Measurements from ENCODE around the gene CLOCK. TPM values are rescaled to one million over a fixed set of nuclear protein-coding genes. Genes with fewer than 3 reads are reported as not detected.
A peak's percentile ranks its signal among the peaks of the same experiment; 100 is the strongest.

Gene CLOCK
- total and polyA plus RNA-seq, 10 of the 15 experiments (the other 5 are each of a cell fraction or from before 2014, with no cell fraction given), result 2.8 to 11.7 (median 10.4) TPM

GRCh38 chr4:55561889-55562288 lies 15.2 kb upstream of the CLOCK start (continued):
- TF ChIP-seq, protein P1, sequence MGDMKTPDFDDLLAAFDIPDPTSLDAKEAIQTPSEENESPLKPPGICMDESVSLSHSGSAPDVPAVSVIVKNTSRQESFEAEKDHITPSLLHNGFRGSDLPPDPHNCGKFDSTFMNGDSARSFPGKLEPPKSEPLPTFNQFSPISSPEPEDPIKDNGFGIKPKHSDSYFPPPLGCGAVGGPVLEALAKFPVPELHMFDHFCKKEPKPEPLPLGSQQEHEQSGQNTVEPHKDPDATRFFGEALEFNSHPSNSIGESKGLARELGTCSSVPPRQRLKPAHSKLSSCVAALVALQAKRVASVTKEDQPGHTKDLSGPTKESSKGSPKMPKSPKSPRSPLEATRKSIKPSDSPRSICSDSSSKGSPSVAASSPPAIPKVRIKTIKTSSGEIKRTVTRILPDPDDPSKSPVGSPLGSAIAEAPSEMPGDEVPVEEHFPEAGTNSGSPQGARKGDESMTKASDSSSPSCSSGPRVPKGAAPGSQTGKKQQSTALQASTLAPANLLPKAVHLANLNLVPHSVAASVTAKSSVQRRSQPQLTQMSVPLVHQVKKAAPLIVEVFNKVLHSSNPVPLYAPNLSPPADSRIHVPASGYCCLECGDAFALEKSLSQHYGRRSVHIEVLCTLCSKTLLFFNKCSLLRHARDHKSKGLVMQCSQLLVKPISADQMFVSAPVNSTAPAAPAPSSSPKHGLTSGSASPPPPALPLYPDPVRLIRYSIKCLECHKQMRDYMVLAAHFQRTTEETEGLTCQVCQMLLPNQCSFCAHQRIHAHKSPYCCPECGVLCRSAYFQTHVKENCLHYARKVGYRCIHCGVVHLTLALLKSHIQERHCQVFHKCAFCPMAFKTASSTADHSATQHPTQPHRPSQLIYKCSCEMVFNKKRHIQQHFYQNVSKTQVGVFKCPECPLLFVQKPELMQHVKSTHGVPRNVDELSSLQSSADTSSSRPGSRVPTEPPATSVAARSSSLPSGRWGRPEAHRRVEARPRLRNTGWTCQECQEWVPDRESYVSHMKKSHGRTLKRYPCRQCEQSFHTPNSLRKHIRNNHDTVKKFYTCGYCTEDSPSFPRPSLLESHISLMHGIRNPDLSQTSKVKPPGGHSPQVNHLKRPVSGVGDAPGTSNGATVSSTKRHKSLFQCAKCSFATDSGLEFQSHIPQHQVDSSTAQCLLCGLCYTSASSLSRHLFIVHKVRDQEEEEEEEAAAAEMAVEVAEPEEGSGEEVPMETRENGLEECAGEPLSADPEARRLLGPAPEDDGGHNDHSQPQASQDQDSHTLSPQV (IDR thresholded peaks at IDR 0.05), result no peak
- TF ChIP-seq MYC (IDR thresholded peaks at IDR 0.05; ENCODE audit: insufficient read depth, insufficient read length, insufficient replicate concordance, low read length, severe bottlenecking) (no peak), ZSCAN29 (IDR thresholded peaks at IDR 0.05) (no peak), SRF (IDR thresholded peaks at IDR 0.05; ENCODE audit: low read depth in 2 of 2, low read length in 2 of 2) (no peak), PAX5 (IDR thresholded peaks at IDR 0.05; ENCODE audit: borderline replicate concordance, low read depth, low read length) (no peak), EGR1 (IDR thresholded peaks at IDR 0.05; ENCODE audit: borderline replicate concordance in 1 of 2, low read depth in 2 of 2, low read length in 2 of 2) (no peak), TCF12 (IDR thresholded peaks at IDR 0.05; ENCODE audit: low read depth, low read length) (no peak), ESRRA (IDR thresholded peaks at IDR 0.05; ENCODE audit: low read length) (no peak), SKIL (IDR thresholded peaks at IDR 0.05; ENCODE audit: low read depth, poor library complexity, severe bottlenecking) (peak; percentile 79), NR2C2 (IDR thresholded peaks at IDR 0.05; ENCODE audit: borderline replicate concordance, control insufficient read depth, insufficient read length, low read depth) (no peak), PKNOX1 (IDR thresholded peaks at IDR 0.05) (no peak), GABPA (IDR thresholded peaks at IDR 0.05; ENCODE audit: low read depth) (no peak), MTA3 (IDR thresholded peaks at IDR 0.05; ENCODE audit: borderline replicate concordance, low read length) (0 out of 2 replicates have a peak, but pooled peaks have one; percentile 35), NKRF (conservative IDR thresholded peaks at IDR 0.05) (no peak)
- TF ChIP-seq, protein P2, sequence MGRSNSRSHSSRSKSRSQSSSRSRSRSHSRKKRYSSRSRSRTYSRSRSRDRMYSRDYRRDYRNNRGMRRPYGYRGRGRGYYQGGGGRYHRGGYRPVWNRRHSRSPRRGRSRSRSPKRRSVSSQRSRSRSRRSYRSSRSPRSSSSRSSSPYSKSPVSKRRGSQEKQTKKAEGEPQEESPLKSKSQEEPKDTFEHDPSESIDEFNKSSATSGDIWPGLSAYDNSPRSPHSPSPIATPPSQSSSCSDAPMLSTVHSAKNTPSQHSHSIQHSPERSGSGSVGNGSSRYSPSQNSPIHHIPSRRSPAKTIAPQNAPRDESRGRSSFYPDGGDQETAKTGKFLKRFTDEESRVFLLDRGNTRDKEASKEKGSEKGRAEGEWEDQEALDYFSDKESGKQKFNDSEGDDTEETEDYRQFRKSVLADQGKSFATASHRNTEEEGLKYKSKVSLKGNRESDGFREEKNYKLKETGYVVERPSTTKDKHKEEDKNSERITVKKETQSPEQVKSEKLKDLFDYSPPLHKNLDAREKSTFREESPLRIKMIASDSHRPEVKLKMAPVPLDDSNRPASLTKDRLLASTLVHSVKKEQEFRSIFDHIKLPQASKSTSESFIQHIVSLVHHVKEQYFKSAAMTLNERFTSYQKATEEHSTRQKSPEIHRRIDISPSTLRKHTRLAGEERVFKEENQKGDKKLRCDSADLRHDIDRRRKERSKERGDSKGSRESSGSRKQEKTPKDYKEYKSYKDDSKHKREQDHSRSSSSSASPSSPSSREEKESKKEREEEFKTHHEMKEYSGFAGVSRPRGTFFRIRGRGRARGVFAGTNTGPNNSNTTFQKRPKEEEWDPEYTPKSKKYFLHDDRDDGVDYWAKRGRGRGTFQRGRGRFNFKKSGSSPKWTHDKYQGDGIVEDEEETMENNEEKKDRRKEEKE (IDR thresholded peaks at IDR 0.05), result no peak
